ENCODE data around the gene ANXA11. TPM values are rescaled to one million over a fixed set of nuclear protein-coding genes. Genes with fewer than 3 reads are reported as not detected.

ANXA11 gene
- total RNA-seq, 3 donors from 2014 or later, result 252 to 424 (median 367) TPM

GRCh38 chr10:80167471-80168161 lies 37.7 kb downstream of the ANXA11 start:
- Histone ChIP-seq H3K4me3 (no peak overlapping the region), H3K9me3 (no peaks in the 10 kb centered on the region), H3K4me1 (ENCODE audit: low read depth) (peaks cover 53% of the 10 kb centered on the region), H3K36me3 (ENCODE audit: low read depth) (no peaks in the 10 kb centered on the region)
- intact Hi-C loops (cut with DNase I, micrococcal nuclease), result no loop called here
- no peak for TF ChIP-seq CTCF (IDR thresholded peaks at IDR 0.05)
- DNase-seq (no peak), ATAC-seq (no peak)

DNA sequence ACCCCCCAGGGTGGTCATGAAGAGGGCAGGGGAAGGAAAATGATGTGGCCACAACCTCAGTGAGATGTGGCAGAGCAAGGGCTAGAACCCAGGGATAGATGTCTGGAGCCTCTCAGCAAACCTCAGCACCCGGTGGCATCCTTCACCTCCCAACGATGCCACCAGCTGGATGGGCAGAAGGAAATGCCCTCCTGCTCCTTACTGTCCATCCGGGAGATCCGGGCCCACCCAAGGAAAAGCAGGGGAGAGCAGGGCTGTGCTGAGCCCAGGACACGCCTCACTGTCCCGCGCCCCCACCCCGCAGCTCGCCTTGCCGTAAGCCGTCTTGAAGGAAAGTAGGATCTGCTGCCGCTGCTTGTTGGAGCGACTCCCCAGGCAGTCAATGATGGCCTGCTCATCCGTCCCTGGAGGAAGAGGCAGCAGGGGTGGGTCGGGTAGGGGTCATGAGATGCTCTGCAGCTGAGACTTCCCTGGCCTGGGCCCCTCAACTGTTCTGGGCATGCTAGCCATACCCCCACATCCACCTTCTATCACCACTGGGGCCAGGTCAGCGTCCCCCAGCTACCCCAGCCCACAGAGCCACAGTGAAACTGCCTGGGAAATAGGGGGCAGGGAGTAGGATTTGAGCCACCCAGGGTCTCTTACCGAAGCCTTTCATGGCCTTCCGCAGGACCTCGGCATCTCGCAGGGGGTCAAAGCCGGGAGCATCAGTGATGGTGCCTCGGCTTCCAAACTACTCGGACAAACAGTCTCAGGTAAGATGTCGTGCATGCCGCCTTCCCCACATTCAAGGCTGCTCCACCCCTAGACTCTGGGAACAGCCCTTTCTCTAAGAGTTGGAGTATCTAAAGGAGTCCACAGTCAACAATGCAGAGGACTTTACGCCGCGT lies 38.5 kb downstream of the ANXA11 start:
- intact Hi-C loops (cut with DNase I, micrococcal nuclease), result no loop called here
- TF ChIP-seq CTCF (IDR thresholded peaks at IDR 0.05), result no peak
- ATAC-seq (no peak), DNase-seq (no peak)
- no peaks in the 10 kb centered on the region for H3K36me3 ChIP-seq (ENCODE audit: low read depth)
- H3K4me3 ChIP-seq, result no peak overlapping the region
- peaks cover 45% of the 10 kb centered on the region for H3K4me1 ChIP-seq (ENCODE audit: low read depth)
- no peaks in the 10 kb centered on the region for H3K9me3 ChIP-seq

GRCh38 chr10:80165173-80165572 lies 40.2 kb downstream of the ANXA11 start:
- no peak for DNase-seq
- intact Hi-C loops (cut with DNase I, micrococcal nuclease), result no loop called here
- no peaks in the 10 kb centered on the region for H3K9me3 ChIP-seq
- no peaks in the 10 kb centered on the region for H3K36me3 ChIP-seq (ENCODE audit: low read depth)
- no peak overlapping the region for H3K4me3 ChIP-seq
- TF ChIP-seq CTCF (IDR thresholded peaks at IDR 0.05), result no peak
- no peak for ATAC-seq
- peaks cover 30% of the 10 kb centered on the region for H3K4me1 ChIP-seq (ENCODE audit: low read depth)

GRCh38 chr10:80164596-80164995 lies 40.7 kb downstream of the ANXA11 start:
- H3K9me3 ChIP-seq, result no peaks in the 10 kb centered on the region
- no peak overlapping the region for H3K4me3 ChIP-seq
- no peaks in the 10 kb centered on the region for H3K36me3 ChIP-seq (ENCODE audit: low read depth)
- DNase-seq, result no peak
- no peak for TF ChIP-seq CTCF (IDR thresholded peaks at IDR 0.05)
- H3K4me1 ChIP-seq (ENCODE audit: low read depth), result peaks cover 26% of the 10 kb centered on the region
- ATAC-seq, result no peak
- intact Hi-C loops (cut with DNase I, micrococcal nuclease), result no loop called here

DNA sequence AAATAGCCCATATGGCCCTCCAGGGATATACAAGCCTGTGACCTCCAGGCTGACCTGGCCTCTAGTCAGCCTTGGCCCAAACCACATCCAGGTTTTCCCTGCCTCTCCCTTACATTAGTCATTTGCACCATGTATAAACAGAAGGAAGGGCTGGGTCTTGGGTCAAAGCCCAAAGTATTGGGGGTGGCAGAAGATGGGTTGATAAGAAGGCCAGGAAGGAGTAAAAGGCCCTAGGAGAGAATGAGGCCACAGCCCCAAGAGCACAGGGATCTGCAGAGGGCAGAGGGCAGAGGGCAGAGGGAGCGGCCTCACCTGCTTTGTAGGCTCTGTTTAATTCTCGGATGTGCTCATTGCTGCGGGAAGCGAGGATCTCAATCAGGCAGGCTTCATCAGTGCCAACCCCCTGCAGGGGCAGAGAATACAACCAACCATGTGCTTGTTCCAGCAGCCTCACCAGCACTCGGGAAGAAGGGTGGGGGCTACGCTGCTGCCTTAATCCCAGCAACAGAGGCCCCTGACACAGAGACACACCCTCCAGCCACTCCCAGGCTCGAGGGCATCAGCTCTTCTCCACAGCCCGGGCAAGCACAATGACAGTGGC lies 41.5 kb downstream of the ANXA11 start:
- DNase-seq, result peak in 2 of 3 donors; percentile 58 to 62
- TF ChIP-seq CTCF (IDR thresholded peaks at IDR 0.05), result no peak
- Histone ChIP-seq H3K4me3 (no peak overlapping the region), H3K36me3 (ENCODE audit: low read depth) (no peaks in the 10 kb centered on the region), H3K9me3 (no peaks in the 10 kb centered on the region), H3K4me1 (ENCODE audit: low read depth) (peaks cover 21% of the 10 kb centered on the region)
- intact Hi-C loops (cut with DNase I, micrococcal nuclease), result no loop called here
- ATAC-seq, result peak; percentile 78

Measured in mucosa of descending colon (tissue), 3 donors.